Measurements from ENCODE around the gene CREBZF.
"Not testable (repeated sequence)": the region's sequence is repeated elsewhere in the genome, so short reads cannot be mapped to it uniquely, and the experiment has no call there.

CREBZF gene

DNA sequence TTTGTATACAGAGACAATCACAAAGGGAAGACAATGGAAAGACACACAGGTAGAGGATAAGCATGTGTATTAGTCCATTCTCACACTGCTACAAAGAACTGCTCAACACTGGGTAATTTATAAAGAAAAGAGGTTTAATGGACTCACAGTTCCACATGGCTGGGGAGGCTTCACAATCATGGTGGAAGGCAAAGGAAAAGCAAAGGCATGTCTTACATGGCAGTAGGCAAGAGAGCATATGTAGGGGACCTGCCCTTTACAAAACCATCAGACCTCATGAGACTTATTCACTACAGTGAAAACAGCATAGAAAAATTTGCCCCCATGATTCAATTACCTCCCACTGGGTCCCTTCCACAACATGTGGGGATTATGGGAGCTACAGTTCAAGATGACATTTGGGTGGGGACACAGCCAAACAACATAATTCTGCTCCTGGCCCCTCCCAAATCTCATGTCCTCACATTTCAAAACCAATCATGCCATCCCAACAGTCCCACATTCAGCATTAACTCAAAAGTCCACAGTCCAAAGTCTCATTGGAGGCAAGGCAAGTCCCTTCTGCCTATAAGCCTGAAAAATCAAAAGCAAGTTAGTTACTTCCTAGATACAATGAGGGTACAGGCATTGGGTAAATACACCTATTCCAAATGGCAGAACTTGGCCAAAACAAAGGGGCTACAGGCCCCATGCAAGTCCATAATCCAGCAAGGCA, 6.2 kb upstream of the CREBZF start:
- DNase-seq (ENCODE audit: extremely low read depth in 1 of 2, low read depth in 1 of 2), result not testable (repeated sequence)

DNA sequence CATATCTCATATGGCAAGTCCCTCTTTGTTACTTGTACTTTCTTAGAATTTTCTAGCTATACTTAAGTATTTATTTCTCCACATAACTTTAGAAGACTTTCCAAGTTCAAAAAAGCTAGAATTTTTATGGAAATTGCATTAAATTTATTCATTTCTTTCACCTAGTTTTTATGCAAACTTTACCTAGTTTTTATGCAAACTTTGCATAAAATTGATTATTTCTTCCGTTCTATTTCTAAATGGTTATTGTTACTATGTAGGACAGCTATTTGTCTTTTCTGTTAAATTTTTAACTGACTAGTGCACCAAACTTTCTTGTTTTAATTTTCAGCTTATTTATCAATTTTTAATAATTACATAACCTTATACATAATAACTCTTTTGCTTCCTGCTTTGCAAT, 3.2 kb upstream of the CREBZF start:
- no peak for DNase-seq (ENCODE audit: extremely low read depth in 1 of 2, low read depth in 1 of 2)

DNA sequence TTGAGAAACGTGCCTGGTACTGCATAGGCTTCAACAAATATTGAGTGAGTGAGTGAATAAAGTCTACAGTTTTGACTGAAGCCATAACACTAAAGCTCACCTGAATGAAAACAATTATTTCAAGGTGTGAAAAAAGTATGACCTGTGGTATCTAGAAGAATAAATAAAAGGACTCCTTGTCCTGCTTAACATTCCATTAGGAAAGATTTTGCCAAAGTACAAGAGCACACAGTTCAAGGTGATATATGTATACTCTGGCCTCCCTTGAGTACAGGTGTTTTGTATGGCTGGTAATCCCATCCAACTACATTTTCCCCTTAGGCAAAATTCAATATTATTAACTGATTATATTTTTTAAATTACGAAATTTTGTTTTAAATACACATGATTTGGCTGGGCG, 1.8 kb upstream of the CREBZF start:
- DNase-seq (ENCODE audit: extremely low read depth in 1 of 2, low read depth in 1 of 2), result no peak

DNA sequence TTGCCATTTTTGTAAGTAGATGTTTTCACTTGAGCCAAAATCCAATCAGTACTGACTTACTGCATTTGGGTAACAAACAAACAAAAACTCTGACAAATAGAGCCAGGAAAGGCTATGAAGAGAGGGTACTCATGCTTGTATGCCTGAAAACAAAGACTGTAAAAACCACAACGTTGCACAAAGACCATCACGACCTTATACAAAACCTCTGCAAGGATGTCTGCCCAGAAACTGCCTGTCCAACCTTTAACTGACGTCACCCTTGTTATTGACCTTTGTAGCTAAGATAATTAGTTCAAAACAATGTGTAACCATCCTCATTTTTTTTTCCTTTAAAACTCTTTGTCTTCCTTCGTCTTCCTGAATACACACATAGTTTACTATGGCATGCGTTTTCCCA, 804 bp upstream of the CREBZF start:
- DNase-seq (ENCODE audit: extremely low read depth in 1 of 2, low read depth in 1 of 2), result no peak

DNA sequence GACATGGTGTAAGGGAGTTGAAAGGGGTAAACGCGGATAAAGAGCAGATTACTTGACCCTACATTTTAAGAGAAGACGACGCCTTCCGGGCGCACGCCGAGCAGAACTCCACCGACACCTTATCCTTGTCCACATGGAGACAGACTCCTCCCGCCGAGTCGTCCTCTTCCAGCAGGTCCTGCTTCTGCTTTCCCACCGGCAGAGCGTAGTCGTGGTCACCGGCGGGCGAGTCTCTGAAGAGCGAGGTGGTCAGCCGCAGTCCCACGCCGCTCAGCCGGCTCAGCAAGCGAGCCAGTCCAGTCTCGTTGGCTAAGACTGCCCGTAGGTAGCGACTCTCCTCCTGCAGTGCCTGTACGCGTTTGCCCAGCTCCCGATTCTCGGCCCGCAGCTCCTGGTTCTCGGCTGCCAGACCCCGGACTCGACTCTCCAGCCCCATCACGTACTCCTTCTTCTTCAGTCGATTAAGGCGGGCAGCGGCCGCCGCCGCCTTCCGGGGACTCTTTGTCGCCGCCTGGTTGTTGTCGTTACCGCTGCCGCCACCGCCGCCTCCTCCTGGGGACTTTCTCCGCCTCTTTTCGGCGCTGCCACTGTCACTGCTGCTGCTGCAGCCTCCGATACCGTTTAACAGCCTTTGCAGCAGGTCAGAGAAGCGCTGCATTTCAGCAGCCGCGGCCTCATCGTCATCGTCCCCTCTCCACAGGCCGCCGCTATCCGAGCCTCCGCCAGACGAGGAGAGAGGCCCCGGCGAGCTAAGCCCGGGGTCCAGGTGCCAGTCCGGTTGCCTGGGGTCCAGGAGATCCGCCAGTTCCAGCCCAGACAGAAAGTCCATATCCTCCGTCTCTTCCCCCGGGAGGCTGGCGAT, 945 bp downstream of the CREBZF start:
- peak; percentile 73 to 76 for DNase-seq (ENCODE audit: extremely low read depth in 1 of 2, low read depth in 1 of 2)

DNA sequence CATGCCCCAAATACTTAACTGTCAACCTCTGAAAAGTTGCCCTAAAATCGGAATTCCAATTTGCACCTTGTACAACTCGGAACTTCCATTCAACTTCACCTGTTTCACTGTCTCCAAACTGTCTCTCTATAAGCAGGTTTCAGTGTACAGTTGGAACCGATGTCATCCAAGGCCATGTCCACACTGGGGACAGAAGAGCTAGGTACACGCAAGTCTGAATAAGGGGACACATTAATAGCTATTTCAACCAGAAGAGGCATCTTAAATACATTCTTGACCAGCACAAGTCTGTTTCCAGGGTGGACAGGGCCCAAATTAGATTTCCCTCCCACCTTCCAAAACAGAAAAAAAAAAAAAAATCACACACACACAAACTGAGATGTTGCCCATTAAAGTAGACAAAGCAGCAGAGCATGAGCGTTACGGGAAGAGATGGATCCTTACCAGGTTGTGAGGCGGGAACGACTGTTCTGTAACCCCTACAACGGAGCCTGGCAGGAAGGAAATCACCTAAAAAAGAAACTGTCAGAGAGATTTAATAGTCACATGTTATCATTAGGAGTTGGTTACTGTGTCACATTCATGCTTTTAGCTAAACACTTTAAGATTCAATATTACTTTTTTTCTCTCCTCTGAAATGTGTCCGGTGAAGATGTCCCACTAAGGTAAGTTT, 1.7 kb downstream of the CREBZF start:
- no peak for DNase-seq (ENCODE audit: extremely low read depth in 1 of 2, low read depth in 1 of 2)

DNA sequence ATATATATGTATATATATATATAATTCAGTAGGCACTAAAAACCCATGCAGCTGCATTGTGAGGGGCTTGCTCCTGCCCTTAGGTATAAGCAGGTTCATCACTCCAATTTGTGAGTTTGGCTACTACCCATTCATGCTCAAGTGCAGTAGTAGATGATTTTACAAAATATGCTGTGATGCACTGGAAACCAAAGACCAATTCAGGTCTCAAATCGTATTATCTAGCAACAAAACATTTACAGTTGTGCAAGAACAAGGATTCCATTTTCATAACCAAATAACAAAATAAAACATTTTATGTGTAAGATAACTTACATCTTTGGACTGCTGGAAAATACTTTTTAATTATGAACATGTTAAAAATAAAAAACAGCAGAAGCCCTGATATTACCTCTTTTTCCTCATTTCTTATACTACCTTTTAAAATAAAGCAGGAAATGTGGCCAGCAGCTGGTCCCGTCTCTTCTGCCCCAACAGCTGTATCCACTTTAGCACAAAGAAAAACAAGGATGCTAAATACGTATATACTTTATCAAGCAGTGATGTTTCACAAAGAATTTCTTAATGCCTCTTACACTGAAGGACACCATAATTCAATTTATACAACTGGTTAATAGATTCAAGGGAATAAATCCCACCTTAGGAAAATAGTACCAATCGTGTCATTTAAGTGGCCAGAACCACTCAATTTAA, 2.8 kb downstream of the CREBZF start:
- DNase-seq (ENCODE audit: extremely low read depth in 1 of 2, low read depth in 1 of 2), result no peak

DNA sequence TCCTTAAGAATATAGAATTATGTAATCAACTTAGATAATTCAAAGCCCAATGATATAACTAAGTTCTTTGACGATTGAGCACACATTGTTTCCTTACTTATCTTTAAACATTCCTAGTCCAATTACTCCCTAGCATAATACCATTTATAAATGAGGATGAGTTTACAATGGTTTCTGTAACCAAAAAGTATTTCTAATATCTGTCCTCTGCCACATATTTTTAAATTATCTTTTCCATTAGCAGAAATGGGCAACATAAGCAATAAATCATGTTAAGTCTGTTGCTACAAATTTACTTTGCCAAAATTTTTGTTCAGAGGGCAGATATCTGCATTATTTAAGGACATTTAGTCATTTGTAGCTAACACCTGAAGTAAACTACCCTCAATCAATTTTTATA, 6.7 kb downstream of the CREBZF start:
- DNase-seq (ENCODE audit: extremely low read depth in 1 of 2, low read depth in 1 of 2), result no peak

DNA sequence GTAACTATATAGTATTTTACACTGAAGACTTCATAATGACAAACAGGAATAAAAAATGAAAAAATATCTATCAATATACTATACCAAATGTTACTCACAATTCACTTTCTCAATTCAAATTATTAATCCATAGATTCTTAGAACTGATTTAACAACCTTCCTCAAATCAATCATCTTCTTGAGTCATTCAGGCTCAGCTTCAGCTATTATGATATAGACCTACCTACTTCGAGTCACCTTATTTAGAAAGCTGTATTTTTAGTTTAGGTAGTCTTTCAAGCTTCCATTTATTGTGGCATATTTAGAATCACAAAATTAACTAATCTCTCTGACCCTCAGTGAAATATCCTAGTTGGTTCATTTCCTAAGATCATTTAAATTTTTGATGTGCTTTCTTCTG, 8.2 kb downstream of the CREBZF start:
- no peak for DNase-seq (ENCODE audit: extremely low read depth in 1 of 2, low read depth in 1 of 2)

DNA sequence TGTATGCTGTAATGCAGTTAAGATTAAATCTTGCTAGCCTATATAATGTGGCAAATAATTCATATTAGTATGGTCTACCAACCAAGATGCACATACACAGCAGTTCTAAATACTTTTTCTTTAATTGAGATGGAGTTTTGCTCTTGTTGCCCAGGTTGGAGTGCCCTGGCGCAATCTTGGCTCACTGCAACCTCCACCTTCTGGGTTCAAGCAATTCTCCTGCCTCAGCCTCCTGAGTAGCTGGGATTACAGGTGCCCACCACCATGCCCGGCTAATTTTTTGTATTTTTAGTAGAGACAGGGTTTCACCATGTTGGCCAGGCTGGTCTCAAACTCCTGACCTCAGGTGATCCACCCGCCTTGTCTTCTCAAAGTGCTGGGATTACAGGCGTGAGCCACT, 10.6 kb downstream of the CREBZF start:
- not testable (repeated sequence) for DNase-seq (ENCODE audit: extremely low read depth in 1 of 2, low read depth in 1 of 2)

DNA sequence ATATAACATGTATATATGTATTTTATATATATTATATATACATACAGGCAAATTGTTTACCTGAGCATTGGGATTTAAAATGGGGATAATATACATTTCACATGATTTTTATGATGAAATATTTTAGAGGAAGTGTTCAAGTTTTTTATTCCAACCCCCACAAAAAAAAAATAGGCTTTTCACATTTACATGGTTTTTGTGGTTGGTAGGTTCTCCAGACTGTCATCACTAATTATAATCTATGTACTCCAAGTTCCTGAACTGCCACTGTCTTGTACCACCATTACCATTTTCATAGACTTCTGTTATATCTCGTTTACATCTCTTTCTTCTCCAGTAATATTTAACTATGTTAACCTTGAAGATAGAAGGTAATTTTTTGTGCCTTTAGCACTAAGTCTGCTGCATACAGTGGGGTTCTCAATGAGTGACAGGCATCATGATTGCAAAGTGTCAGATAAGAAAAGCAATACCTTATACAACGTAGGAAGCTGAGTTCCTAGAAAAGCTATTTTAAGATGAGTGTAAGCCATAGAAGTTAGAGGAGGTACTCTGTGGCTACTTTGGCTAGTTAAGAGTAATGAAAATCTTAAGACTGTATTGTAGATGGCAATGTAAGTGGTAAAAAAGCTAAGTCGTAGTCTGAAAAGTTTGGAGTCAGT, 12.0 kb downstream of the CREBZF start:
- no peak for DNase-seq (ENCODE audit: extremely low read depth in 1 of 2, low read depth in 1 of 2)

DNA sequence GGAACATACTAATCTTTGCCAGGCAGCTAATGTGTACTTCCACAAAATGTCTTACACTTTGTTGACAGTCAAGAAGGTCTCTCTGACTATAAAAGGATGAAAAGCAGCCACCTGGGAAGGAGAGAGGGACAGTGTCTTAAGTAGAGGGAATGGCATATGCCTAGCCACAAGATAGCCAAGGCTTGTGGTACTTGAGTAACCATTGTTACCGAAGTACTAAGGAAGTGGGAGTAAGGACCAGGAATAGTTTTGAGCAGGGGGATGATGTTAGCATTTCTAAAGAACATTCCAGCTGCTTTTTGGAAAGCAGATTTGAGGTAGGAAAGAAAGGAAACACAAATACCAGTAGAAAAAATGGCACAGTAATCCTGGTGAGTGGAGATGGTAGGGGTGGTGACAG, 13.8 kb downstream of the CREBZF start:
- no peak for DNase-seq (ENCODE audit: extremely low read depth in 1 of 2, low read depth in 1 of 2)

DNA sequence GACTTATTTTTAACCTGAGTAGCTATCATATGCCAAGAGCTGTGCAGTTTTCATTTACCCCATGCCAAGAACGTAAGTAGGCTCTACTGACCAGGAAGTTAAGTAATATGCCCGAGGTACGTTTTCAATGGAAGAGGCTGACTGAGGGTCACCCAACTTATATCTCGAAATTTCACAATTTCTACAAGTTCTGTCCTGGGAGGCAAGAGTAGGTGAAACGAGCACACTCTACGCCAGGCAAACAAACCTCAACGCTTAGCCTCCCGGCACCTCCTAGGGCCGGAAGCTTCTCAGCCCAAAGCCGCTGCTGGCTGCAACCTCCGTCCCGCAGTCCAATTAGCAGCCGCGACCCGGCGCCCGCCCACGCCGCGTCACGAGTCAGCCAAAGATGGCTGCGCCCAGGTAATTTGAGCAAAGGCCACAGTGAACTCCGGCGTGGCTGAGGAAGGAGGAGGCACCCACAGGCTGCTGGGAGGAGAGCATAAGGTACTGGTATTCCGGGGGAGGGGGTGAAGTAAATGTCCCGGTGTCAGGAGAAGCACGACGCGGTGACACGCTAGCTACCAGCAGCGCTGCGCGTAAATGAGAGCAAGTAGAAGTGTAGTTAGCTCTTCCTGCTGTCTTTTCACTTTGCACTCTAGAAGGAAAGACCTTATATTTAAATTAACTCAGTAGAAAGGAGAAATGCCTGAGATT, 17.2 kb downstream of the CREBZF start, which contains the start of gene TMEM126A:
Gene TMEM126A (plus strand): TSS at position 364 of the 696 bp plus-strand sequence. CDS start 2,289 bp downstream, outside the sequence.
- peak; percentile 74 to 88 for DNase-seq (ENCODE audit: extremely low read depth in 1 of 2, low read depth in 1 of 2)

DNA sequence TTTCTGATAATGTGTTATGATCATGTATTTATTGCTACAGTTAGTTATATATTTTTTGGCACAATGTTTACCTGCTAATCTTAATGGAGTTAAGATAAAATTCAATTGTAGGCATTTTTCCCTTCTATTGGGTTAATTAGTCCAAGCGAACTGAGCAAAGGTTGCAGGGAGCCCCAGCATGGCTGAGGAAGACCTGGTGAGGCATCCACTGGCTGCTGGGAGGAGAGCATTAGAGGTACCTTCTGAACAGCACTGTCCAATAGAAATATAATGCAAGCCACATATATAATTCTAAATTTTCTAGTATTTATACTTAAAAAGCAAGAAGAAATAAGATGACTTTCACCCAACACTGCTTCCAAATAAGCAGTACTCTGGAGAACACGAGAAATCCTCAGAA, 17.9 kb downstream of the CREBZF start:
- DNase-seq (ENCODE audit: extremely low read depth in 1 of 2, low read depth in 1 of 2), result no peak

DNA sequence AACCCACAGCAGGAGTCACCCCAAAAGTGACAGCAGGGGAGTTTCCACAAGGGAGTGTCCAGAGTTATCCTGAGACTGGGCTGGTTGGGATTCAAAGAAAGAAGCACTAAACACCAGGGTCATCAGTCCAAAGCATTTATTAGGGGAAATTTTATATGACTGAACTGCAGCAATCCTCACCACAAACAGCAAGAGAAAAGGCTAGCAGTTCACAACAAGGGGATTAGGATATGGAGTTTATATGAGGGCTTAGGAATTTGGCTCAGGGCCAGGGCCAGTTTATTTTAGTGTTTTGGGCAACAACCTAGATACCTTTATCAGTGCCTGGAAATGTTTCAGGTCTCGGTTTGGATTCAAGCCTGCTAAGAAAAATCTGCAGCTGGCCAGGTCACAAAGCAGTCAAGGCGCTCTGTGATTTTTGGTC, 21.7 kb downstream of the CREBZF start:
- no peak for DNase-seq (ENCODE audit: extremely low read depth in 1 of 2, low read depth in 1 of 2)

DNA sequence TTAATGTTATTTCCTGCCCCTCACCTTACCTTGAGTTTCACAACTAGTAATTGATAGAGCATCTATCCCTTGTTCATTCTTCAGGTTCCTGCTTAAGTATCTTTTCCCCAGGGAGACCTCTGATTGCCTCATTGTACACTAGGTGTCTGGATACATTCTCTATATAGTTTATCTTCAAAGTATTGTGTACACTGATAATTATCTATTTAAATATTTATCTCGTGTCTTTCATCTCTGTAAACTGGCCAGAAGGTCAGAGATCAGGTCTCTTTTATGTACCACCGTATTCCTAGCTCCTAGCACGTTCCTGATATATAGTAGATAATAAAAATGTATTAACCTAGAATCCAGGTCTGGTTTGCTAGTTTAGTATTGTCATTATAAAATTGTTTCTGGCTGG, 30.2 kb downstream of the CREBZF start:
- DNase-seq (ENCODE audit: extremely low read depth in 1 of 2, low read depth in 1 of 2), result no peak

DNA sequence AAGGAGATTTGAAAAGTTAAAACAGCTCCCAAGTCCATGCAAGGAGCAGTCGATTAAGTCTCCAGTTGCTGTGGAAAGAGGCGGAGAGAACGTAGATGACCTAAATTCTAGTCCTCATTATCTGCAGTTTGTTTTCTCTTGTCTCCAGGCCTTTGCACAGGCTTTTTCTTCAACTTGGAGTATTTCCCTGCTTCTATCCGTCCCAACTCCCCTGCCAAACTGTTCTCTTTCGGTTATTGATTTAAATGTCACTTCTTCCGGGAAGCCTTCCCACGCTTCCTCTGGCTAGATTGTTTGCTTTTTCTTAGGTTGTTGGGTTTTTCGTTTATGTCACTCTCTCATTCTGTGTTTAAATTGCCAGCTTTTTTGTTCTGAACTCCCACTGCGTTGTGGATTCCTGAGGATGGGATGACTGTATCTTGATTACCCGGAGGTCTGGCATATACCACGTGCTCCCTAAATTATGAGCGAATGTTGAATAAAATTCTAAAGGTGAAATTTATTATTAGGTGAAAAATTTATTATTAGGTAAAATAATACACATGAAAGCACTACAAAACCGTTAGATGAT, 36.1 kb downstream of the CREBZF start:
- DNase-seq (ENCODE audit: extremely low read depth in 1 of 2, low read depth in 1 of 2), result no peak

DNA sequence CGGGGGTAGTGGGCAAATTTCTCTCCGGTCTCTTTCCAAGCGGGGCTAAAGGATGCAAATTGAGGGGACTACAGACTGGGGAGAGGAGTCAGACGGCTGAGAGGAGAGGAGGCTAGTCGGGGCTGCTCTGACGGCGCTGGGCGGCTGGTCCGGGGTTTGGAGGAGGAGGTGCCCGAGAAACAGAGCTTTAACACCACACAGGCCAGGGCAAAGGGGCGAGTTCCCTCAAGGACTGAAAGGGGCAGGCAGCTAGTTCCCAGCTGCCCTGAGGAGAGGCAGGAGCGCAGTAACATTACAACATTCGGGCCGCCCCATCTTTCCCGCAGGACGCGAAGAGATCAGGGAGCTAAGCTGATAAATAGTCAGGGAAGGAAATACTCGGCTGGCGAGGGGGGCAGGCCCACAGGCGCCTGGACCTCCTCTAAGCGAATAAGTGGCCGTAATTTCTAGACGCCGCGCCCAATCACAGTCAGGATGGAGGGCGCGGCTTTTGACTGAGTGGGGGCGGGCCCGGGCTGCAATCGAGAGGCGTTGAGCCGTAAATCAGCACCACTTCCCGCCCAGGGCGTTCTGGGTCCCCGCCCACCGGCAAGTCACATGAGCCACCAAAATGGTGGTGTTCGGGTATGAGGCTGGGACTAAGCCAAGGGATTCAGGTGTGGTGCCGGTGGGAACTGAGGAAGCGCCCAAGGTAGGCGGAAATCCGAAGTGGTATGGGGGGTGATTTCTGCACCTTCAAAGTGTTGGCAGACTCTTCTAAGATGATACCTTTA, 36.7 kb downstream of the CREBZF start, which contains the start of gene TMEM126B:
Gene TMEM126B (plus strand): TSS at position 596 of the 773 bp plus-strand sequence. CDS start 15 bp downstream, at position 611.
- DNase-seq (ENCODE audit: extremely low read depth in 1 of 2, low read depth in 1 of 2), result peak; percentile 90 to 97
